IMR-90 (cell line): ENCODE data around the gene ZNRF3. TPM values are rescaled to one million over a fixed set of nuclear protein-coding genes. Genes with fewer than 3 reads are reported as not detected.

Experiments
- ATAC-seq: fragments of 200-7000 bp; cut with Tn5 transposase; 2 replicates; pipeline ENCODE4 v1.9.1; 2020; ENCODE audit warnings: low read depth, mild to moderate bottlenecking, moderate library complexity
- BruUV-seq: library from RNA; stranded (reverse); fragments of 400-500 nt; replicated peaks from 2 replicates; lab custom pipeline; 2021; lab: Mats Ljungman, UMichigan
- CTCF ChIA-PET: fragments of 300-600 bp; formaldehyde crosslinking; extraction: SDS; loops from one replicate; lab custom pipeline; 2021; ENCODE audit warnings: antibody characterized with exemption; lab: Yijun Ruan, JAX
- POLR2A ChIA-PET: fragments of 300-600 bp; sonication (Branson Sonifier 250); formaldehyde crosslinking; loops from one replicate; lab custom pipeline; 2022; ENCODE audit warnings: antibody characterized with exemption; ENCODE audit not compliant: unreplicated experiment; lab: Charles Lee
- DNase-seq: peaks from one replicate; pipeline ENCODE4 v3.0.0; 2013
- H2AFZ ChIP-seq: replicated peaks from 2 replicates; pipeline ENCODE3; 2013; ENCODE audit warnings: low read length, mild to moderate bottlenecking; ENCODE audit not compliant: poor library complexity
- H2AK5ac ChIP-seq: 2 replicates; pipeline ENCODE4 v1.6.1; 2013; ENCODE audit warnings: low read depth, low read length, inconsistent platforms
- H2AK9ac ChIP-seq: replicated peaks from 2 replicates; pipeline ENCODE3; 2013; ENCODE audit warnings: mild to moderate bottlenecking, low read depth, low read length, moderate library complexity; ENCODE audit not compliant: poor library complexity
- H2BK120ac ChIP-seq: 2 replicates; pipeline ENCODE4 v1.6.1; 2013; ENCODE audit warnings: low read depth, low read length, inconsistent platforms
- H2BK15ac ChIP-seq: 3 replicates; pipeline ENCODE4 v1.6.1; 2013; ENCODE audit warnings: low read depth, low read length, inconsistent platforms
- H2BK20ac ChIP-seq: 2 replicates; pipeline ENCODE4 v1.6.1; 2013; ENCODE audit warnings: low read depth, mild to moderate bottlenecking, inconsistent platforms, low read length, moderate library complexity
- H2BK5ac ChIP-seq: 2 replicates; pipeline ENCODE4 v1.6.1; 2013; ENCODE audit warnings: mild to moderate bottlenecking, low read depth, low read length, inconsistent platforms; ENCODE audit not compliant: poor library complexity, severe bottlenecking
- H3K14ac ChIP-seq: replicated peaks from 2 replicates; pipeline ENCODE4 v1.6.1; 2013; ENCODE audit warnings: low read depth, low read length, inconsistent platforms
- H3K18ac ChIP-seq: 2 replicates; pipeline ENCODE4 v1.6.1; 2013; ENCODE audit warnings: low read depth, low read length, control low read depth
- H3K23ac ChIP-seq: 2 replicates; pipeline ENCODE4 v1.6.1; 2013; ENCODE audit warnings: low read depth, low read length, inconsistent platforms
- H3K27ac ChIP-seq: 2 replicates; pipeline ENCODE4 v1.5.1; 2013; ENCODE audit warnings: mild to moderate bottlenecking, control low read depth, low read length; ENCODE audit not compliant: insufficient read depth
- H3K27me3 ChIP-seq: 2 replicates; pipeline ENCODE4 v1.6.1; 2013; ENCODE audit warnings: low read length; ENCODE audit not compliant: control insufficient read depth, insufficient read depth
- H3K36me3 ChIP-seq: 2 replicates; pipeline ENCODE4 v1.6.1; 2013; ENCODE audit warnings: low read length, mixed read lengths; ENCODE audit not compliant: control insufficient read depth, insufficient read depth
- H3K4ac ChIP-seq: 2 replicates; pipeline ENCODE4 v1.6.1; 2013; ENCODE audit warnings: low read depth, low read length, inconsistent platforms
- H3K4me1 ChIP-seq: 2 replicates; pipeline ENCODE4 v1.6.1; 2013; ENCODE audit warnings: low read length, mixed read lengths; ENCODE audit not compliant: control insufficient read depth, insufficient read depth
- H3K4me2 ChIP-seq: 2 replicates; pipeline ENCODE4 v1.6.1; 2013; ENCODE audit warnings: low read depth, mild to moderate bottlenecking, control low read depth, low read length, moderate library complexity
- H3K4me3 ChIP-seq: 2 replicates; pipeline ENCODE4 v1.5.1; 2013; ENCODE audit warnings: low read depth, mild to moderate bottlenecking, control low read depth, low read length, moderate library complexity; ENCODE audit not compliant: insufficient read depth
- H3K56ac ChIP-seq: 2 replicates; pipeline ENCODE4 v1.6.1; 2013; ENCODE audit warnings: low read length, inconsistent platforms; ENCODE audit not compliant: insufficient read depth; ENCODE audit errors: extremely low read depth
- H3K79me1 ChIP-seq, 2 experiments: 2 replicates each; pipeline ENCODE4 v1.6.1; 2013; ENCODE audit warnings: low read length in 2 of 2, inconsistent platforms in 1 of 2, low read depth in 1 of 2
- H3K9ac ChIP-seq: 2 replicates; pipeline ENCODE4 v1.6.1; 2013; ENCODE audit warnings: low read depth, low read length, control low read depth
- H3K9me1 ChIP-seq: 2 replicates; pipeline ENCODE4 v1.6.1; 2013; ENCODE audit warnings: low read length, inconsistent platforms; ENCODE audit not compliant: insufficient read depth
- H3K9me3 ChIP-seq: 2 replicates; pipeline ENCODE4 v1.6.1; 2013; ENCODE audit warnings: low read length; ENCODE audit not compliant: control insufficient read depth, insufficient read depth
- H4K20me1 ChIP-seq: 2 replicates; pipeline ENCODE4 v1.6.1; 2013; ENCODE audit warnings: low read length, inconsistent platforms; ENCODE audit not compliant: insufficient read depth
- H4K5ac ChIP-seq: 2 replicates; pipeline ENCODE4 v1.6.1; 2013; ENCODE audit warnings: mild to moderate bottlenecking, low read depth, low read length, control low read depth
- H4K8ac ChIP-seq, 2 experiments: 2 replicates each; pipeline ENCODE4 v1.6.1; 2013; ENCODE audit warnings: low read depth in 2 of 2, low read length in 2 of 2, control low read depth in 1 of 2, inconsistent platforms in 1 of 2
- H4K91ac ChIP-seq: 2 replicates; pipeline ENCODE4 v1.6.1; 2013; ENCODE audit warnings: low read depth, low read length, inconsistent platforms; ENCODE audit not compliant: insufficient read depth
- MAFK ChIP-seq: IDR thresholded peaks from 2 replicates; pipeline ENCODE4 v1.6.1; 2012; ENCODE audit warnings: low read depth, low read length, improper control_type of control experiment
- MAZ ChIP-seq: IDR thresholded peaks from 2 replicates; pipeline ENCODE4 v1.6.1; 2012; ENCODE audit warnings: low read depth, mild to moderate bottlenecking, low read length, improper control_type of control experiment, moderate library complexity, borderline replicate concordance
- POLR2A ChIP-seq: IDR thresholded peaks from 2 replicates; pipeline ENCODE4 v1.6.1; 2012; ENCODE audit warnings: mild to moderate bottlenecking, low read depth, low read length
- RAD21 ChIP-seq: IDR thresholded peaks from 2 replicates; pipeline ENCODE4 v1.6.1; 2012; ENCODE audit warnings: low read length, improper control_type of control experiment
- RCOR1 ChIP-seq: IDR thresholded peaks from 2 replicates; pipeline ENCODE4 v1.6.1; 2012; ENCODE audit warnings: mild to moderate bottlenecking, low read length, improper control_type of control experiment; ENCODE audit not compliant: insufficient replicate concordance
- RFX5 ChIP-seq: IDR thresholded peaks from 2 replicates; pipeline ENCODE4 v1.8.0; 2012; ENCODE audit warnings: low read depth, mild to moderate bottlenecking, low read length, moderate library complexity
- USF2 ChIP-seq: fragments of 150-350 bp; IDR thresholded peaks from 2 replicates; pipeline ENCODE4 v1.6.1; 2017; ENCODE audit warnings: mild to moderate bottlenecking, antibody characterized with exemption, low read length, low read depth
- WGBS, 2 experiments: methylation state at CpG; one replicate each; pipeline versions ENCODE4 v1.1.5 to v1.1.7; 2013; ENCODE audit warnings: missing lambda C conversion rate in 2 of 2; ENCODE audit not compliant: insufficient read length in 1 of 2; ENCODE audit errors: extremely low coverage in 2 of 2; 5-methylcytosine and 5-hydroxymethylcytosine counted together
- dilution Hi-C: fragments of 300-500 bp; cut with HindIII; formaldehyde crosslinking; loops from one replicate; pipeline ENCODE4 v1.14.3; 2018; ENCODE audit warnings: low sequenced_read_pairs; ENCODE audit not compliant: unreplicated experiment
- in situ Hi-C: fragments of 300-500 bp; cut with MboI; formaldehyde crosslinking; loops from 3 replicates; pipeline ENCODE4 v1.14.3; 2019; ENCODE audit warnings: low sequenced_read_pairs, inconsistent platforms, mixed read lengths
- intact Hi-C: fragments of 100-400 bp; cut with micrococcal nuclease; formaldehyde crosslinking; loops from 2 replicates; pipeline ENCODE4 v1.10.0; 2022
- polyA plus RNA-seq, 3 experiments: library from polyadenylated mRNA; depleted of rRNA; stranded (reverse); fragments of >200 nt; gene quantifications; 2 replicates each; pipeline ENCODE4 v1.2.3, GENCODE V29; 2012; ENCODE audit warnings: low replicate concordance in 1 of 3
- total RNA-seq: library from RNA; depleted of rRNA; stranded (reverse); fragments of >200 nt; gene quantifications from 2 replicates; pipeline ENCODE4 v1.2.3, GENCODE V29; 2012
- TF ChIP-seq, protein P1 (sequence below): conservative IDR thresholded peaks from 2 replicates; pipeline ENCODE4 v1.5.1; 2012; ENCODE audit warnings: mild to moderate bottlenecking, low read depth, low read length, improper control_type of control experiment

Gene ZNRF3
- total and polyA plus RNA-seq, 2 of the 4 experiments (the other 2 are of a cell fraction), result 1.4 to 2.4 TPM

- no peak for DNase-seq
- in situ Hi-C loops, result no loop called here
Measured at GRCh38 chr22:29009148-29009547, 125.8 kb downstream of the ZNRF3 start.

More at GRCh38 chr22:29009148-29009547, 125.8 kb downstream of the ZNRF3 start:
- Histone ChIP-seq H3K36me3 (no peaks in the 10 kb centered on the region), H2BK5ac (no peak overlapping the region), H3K18ac (no peak overlapping the region), H4K20me1 (no peaks in the 10 kb centered on the region), H2AK5ac (no peak overlapping the region), H3K14ac (no peak overlapping the region), H2AFZ (no peak overlapping the region), H2BK120ac (no peak overlapping the region), H3K27me3 (no peaks in the 10 kb centered on the region), H2BK15ac (no peak overlapping the region), H4K91ac (no peak overlapping the region), H4K8ac (no peak overlapping the region), H2BK20ac (no peak overlapping the region), H3K4me3 (no peak overlapping the region), H4K5ac (no peak overlapping the region), H3K79me1 (no peaks in the 10 kb centered on the region; a peak in 1 of 4 replicates), H3K4me1 (peaks cover 2% of the 10 kb centered on the region; the same call in 1 of the 2 replicates), H3K56ac (no peak overlapping the region), H3K4me2 (no peak overlapping the region), H3K23ac (no peak overlapping the region), H2AK9ac (no peak overlapping the region), H3K9ac (no peak overlapping the region), H3K9me1 (no peaks in the 10 kb centered on the region), H3K9me3 (no peaks in the 10 kb centered on the region), H3K4ac (no peak overlapping the region), H3K27ac (no peak overlapping the region)
- 87% methylated on average over 2 of the region's 5 CpGs; no CpG with 5 or more reads in 1 of the 2 experiments for WGBS, 2 experiments
- BruUV-seq, result no TSS peak
- TF ChIP-seq MAZ (no peak), POLR2A (no peak), USF2 (no peak), RAD21 (no peak), MAFK (no peak), RFX5 (no peak), RCOR1 (no peak)
- TF ChIP-seq, protein P1, sequence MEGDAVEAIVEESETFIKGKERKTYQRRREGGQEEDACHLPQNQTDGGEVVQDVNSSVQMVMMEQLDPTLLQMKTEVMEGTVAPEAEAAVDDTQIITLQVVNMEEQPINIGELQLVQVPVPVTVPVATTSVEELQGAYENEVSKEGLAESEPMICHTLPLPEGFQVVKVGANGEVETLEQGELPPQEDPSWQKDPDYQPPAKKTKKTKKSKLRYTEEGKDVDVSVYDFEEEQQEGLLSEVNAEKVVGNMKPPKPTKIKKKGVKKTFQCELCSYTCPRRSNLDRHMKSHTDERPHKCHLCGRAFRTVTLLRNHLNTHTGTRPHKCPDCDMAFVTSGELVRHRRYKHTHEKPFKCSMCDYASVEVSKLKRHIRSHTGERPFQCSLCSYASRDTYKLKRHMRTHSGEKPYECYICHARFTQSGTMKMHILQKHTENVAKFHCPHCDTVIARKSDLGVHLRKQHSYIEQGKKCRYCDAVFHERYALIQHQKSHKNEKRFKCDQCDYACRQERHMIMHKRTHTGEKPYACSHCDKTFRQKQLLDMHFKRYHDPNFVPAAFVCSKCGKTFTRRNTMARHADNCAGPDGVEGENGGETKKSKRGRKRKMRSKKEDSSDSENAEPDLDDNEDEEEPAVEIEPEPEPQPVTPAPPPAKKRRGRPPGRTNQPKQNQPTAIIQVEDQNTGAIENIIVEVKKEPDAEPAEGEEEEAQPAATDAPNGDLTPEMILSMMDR, result no peak
- ATAC-seq, result no peak
- POLR2A ChIA-PET, result interaction anchor here (0.6 kb wide), 1 partner anchor 554 kb away, joined by 5 read pairs; no protein-coding TSS in a partner anchor
- intact Hi-C loops (no loop called here), dilution Hi-C loops (no loop called here)
- CTCF ChIA-PET, result no interaction called here
